ENCODE results near the gene BTG2.

The BTG2 gene

DNA sequence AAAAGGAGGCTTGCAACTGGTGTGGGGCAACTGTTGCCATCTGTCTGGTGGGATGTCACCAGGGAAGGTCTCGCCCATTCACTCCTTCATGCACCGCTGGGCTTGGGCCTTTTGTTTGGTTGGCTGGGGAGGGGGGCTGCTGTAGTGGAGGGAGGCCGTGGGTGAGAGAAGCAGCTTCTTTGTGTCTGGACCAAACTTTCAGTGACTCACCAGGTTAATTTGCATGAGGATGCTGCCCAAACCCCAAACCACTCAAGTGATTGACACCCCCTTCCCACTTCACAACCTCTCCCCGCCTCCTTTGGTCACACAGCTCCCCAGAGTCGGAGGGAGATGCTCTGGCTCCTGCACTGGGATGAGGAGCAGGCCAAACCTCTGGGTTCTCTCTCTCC lies 19.7 kb downstream of the BTG2 start:
- TF ChIP-seq, protein P1, sequence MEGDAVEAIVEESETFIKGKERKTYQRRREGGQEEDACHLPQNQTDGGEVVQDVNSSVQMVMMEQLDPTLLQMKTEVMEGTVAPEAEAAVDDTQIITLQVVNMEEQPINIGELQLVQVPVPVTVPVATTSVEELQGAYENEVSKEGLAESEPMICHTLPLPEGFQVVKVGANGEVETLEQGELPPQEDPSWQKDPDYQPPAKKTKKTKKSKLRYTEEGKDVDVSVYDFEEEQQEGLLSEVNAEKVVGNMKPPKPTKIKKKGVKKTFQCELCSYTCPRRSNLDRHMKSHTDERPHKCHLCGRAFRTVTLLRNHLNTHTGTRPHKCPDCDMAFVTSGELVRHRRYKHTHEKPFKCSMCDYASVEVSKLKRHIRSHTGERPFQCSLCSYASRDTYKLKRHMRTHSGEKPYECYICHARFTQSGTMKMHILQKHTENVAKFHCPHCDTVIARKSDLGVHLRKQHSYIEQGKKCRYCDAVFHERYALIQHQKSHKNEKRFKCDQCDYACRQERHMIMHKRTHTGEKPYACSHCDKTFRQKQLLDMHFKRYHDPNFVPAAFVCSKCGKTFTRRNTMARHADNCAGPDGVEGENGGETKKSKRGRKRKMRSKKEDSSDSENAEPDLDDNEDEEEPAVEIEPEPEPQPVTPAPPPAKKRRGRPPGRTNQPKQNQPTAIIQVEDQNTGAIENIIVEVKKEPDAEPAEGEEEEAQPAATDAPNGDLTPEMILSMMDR (IDR thresholded peaks at IDR 0.05), result no peak
- no peaks in the 10 kb centered on the region for H3K36me3 ChIP-seq
- H3K4me3 ChIP-seq (ENCODE audit: low read depth in 1 of 2, low read length in 1 of 2), result peak overlapping the region; percentile 64 to 85
- H3K9me3 ChIP-seq, result no peaks in the 10 kb centered on the region
- peaks cover 79 to 81% of the 10 kb centered on the region in 2 experiments for H3K4me1 ChIP-seq (ENCODE audit: control insufficient read depth in 1 of 2, insufficient read depth in 1 of 2, low read depth in 1 of 2, low read length in 1 of 2)
- H3K27ac ChIP-seq, result peak overlapping the region; percentile 94
- no peaks in the 10 kb centered on the region for H3K27me3 ChIP-seq

GRCh38 chr1:203325418-203326091 lies 20.2 kb downstream of the BTG2 start:
- Histone ChIP-seq H3K9me3 (no peaks in the 10 kb centered on the region), H3K4me1 (ENCODE audit: control insufficient read depth in 1 of 2, insufficient read depth in 1 of 2, low read depth in 1 of 2, low read length in 1 of 2) (peaks cover 74 to 75% of the 10 kb centered on the region in 2 experiments), H3K4me3 (ENCODE audit: low read depth in 1 of 2, low read length in 1 of 2) (peak overlapping the region; percentile 64 to 85)

GRCh38 chr1:203326830-203327683 lies 21.7 kb downstream of the BTG2 start:
- TF ChIP-seq, protein P1 (IDR thresholded peaks at IDR 0.05), result no peak
- H3K4me3 ChIP-seq (ENCODE audit: low read depth in 1 of 2, low read length in 1 of 2), result peak overlapping the region; percentile 64 to 85
- no peaks in the 10 kb centered on the region for H3K27me3 ChIP-seq
- no peaks in the 10 kb centered on the region for H3K9me3 ChIP-seq
- H3K4me1 ChIP-seq (ENCODE audit: control insufficient read depth in 1 of 2, insufficient read depth in 1 of 2, low read depth in 1 of 2, low read length in 1 of 2), result peaks cover 59 to 60% of the 10 kb centered on the region in 2 experiments
- no peaks in the 10 kb centered on the region for H3K36me3 ChIP-seq
- peak overlapping the region; percentile 94 for H3K27ac ChIP-seq

More at GRCh38 chr1:203325418-203326091, 20.2 kb downstream of the BTG2 start:
- Histone ChIP-seq H3K36me3 (no peaks in the 10 kb centered on the region), H3K27ac (peak overlapping the region; percentile 94), H3K27me3 (no peaks in the 10 kb centered on the region)
- TF ChIP-seq, protein P1 (IDR thresholded peaks at IDR 0.05), result no peak

- Histone ChIP-seq H3K36me3 (no peaks in the 10 kb centered on the region), H3K27ac (peak overlapping the region; percentile 94), H3K4me1 (ENCODE audit: control insufficient read depth in 1 of 2, insufficient read depth in 1 of 2, low read depth in 1 of 2, low read length in 1 of 2) (peaks cover 51 to 52% of the 10 kb centered on the region in 2 experiments), H3K9me3 (no peaks in the 10 kb centered on the region), H3K4me3 (ENCODE audit: low read depth in 1 of 2, low read length in 1 of 2) (peak overlapping the region; percentile 64 to 85), H3K27me3 (no peaks in the 10 kb centered on the region)
- TF ChIP-seq, protein P1 (IDR thresholded peaks at IDR 0.05), result peak; percentile 47
Measured at GRCh38 chr1:203327684-203328457, 22.6 kb downstream of the BTG2 start.

DNA sequence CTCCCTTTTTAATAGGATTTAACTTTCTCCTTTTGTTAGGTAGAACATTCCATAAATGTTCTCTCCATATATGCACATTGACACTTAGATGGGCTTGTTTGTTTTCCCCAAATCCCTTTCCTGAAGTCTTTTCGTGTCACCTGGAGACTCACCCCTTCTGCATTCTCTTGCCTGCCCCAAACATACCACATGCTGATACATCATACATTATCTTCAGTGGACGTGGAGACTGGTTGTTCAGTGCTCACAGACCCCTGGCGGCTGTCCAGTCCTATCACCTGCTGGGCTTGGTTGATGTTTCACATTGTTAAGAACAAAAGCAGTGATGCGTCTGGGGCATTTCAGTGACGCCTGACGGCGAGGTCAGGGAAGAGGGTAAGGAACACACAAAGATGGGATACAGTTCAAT lies 23.4 kb downstream of the BTG2 start:
- H3K27ac ChIP-seq, result no peak overlapping the region

More for the DNA sequence above, 23.4 kb downstream of the BTG2 start:
- Histone ChIP-seq H3K4me3 (ENCODE audit: low read depth in 1 of 2, low read length in 1 of 2) (no peak overlapping the region), H3K9me3 (no peaks in the 10 kb centered on the region), H3K27me3 (no peaks in the 10 kb centered on the region), H3K36me3 (no peaks in the 10 kb centered on the region), H3K4me1 (ENCODE audit: control insufficient read depth in 1 of 2, insufficient read depth in 1 of 2, low read depth in 1 of 2, low read length in 1 of 2) (peaks cover 42 to 44% of the 10 kb centered on the region in 2 experiments)
- TF ChIP-seq, protein P1 (IDR thresholded peaks at IDR 0.05), result no peak

Measured in neutrophil (primary cell).